HepG2 (cell line): Measurements from ENCODE around the gene HSF4.

Source experiments
- HNRNPH1 ChIP-seq: fragments of 200-400 bp; formaldehyde crosslinking; optimal IDR thresholded peaks from 2 replicates; pipeline ENCODE3; 2017; ENCODE audit warnings: mild to moderate bottlenecking, low read depth, low read length
- ZSCAN21 ChIP-seq: sonication (generic); formaldehyde crosslinking; IDR thresholded peaks from 2 replicates; pipeline ENCODE4 v1.8.0; 2022; ENCODE audit warnings: mild to moderate bottlenecking, missing genetic modification reagents, moderate library complexity, borderline replicate concordance

- TF ChIP-seq ZSCAN21 (CRISPR knock-in tag) (no peak), HNRNPH1 (no peak)
Measured at GRCh38 chr16:67197704-67198103, 33.2 kb downstream of the HSF4 start.
